Measurements from ENCODE around the gene PPM1F.

PPM1F gene

GRCh38 chr22:21933413-21933812 lies 19.2 kb downstream of the PPM1F start:
- in situ Hi-C loops (cut with MboI; ENCODE audit: low sequenced_read_pairs, unreplicated experiment): loop anchor here (10.0 kb wide), 1 partner anchor 59 kb away; no protein-coding TSS in a partner anchor
- TF ChIP-seq CTCF (IDR thresholded peaks at IDR 0.05; ENCODE audit: borderline replicate concordance, control extremely low read depth, extremely low read depth, insufficient read depth, missing control alignments): no peak
- no peak for DNase-seq (ENCODE audit: low spot score)

- in situ Hi-C loops (cut with MboI; ENCODE audit: low sequenced_read_pairs, unreplicated experiment): loop anchor here (10.0 kb wide), 1 partner anchor 58 kb away; no protein-coding TSS in a partner anchor
- no peak for TF ChIP-seq CTCF (IDR thresholded peaks at IDR 0.05; ENCODE audit: borderline replicate concordance, control extremely low read depth, extremely low read depth, insufficient read depth, missing control alignments)
- DNase-seq (ENCODE audit: low spot score): no peak
Observed at GRCh38 chr22:21932347-21932746, 20.3 kb downstream of the PPM1F start.

GRCh38 chr22:21931056-21931455 lies 21.6 kb downstream of the PPM1F start:
- in situ Hi-C loops (cut with MboI; ENCODE audit: low sequenced_read_pairs, unreplicated experiment): loop anchor here (10.0 kb wide), 1 partner anchor 56 kb away; no protein-coding TSS in a partner anchor
- TF ChIP-seq CTCF (IDR thresholded peaks at IDR 0.05; ENCODE audit: borderline replicate concordance, control extremely low read depth, extremely low read depth, insufficient read depth, missing control alignments): no peak
- no peak for DNase-seq (ENCODE audit: low spot score)

GRCh38 chr22:21929253-21929652 lies 23.4 kb downstream of the PPM1F start:
- no peak for TF ChIP-seq CTCF (IDR thresholded peaks at IDR 0.05; ENCODE audit: borderline replicate concordance, control extremely low read depth, extremely low read depth, insufficient read depth, missing control alignments)
- DNase-seq (ENCODE audit: low spot score): no peak
- in situ Hi-C loops (cut with MboI; ENCODE audit: low sequenced_read_pairs, unreplicated experiment): no loop called here

GRCh38 chr22:21928048-21928447 lies 24.6 kb downstream of the PPM1F start:
- in situ Hi-C loops (cut with MboI; ENCODE audit: low sequenced_read_pairs, unreplicated experiment): no loop called here
- no peak for DNase-seq (ENCODE audit: low spot score)
- TF ChIP-seq CTCF (IDR thresholded peaks at IDR 0.05; ENCODE audit: borderline replicate concordance, control extremely low read depth, extremely low read depth, insufficient read depth, missing control alignments): no peak

- DNase-seq (ENCODE audit: low spot score): no peak
- in situ Hi-C loops (cut with MboI; ENCODE audit: low sequenced_read_pairs, unreplicated experiment): no loop called here
- no peak for TF ChIP-seq CTCF (IDR thresholded peaks at IDR 0.05; ENCODE audit: borderline replicate concordance, control extremely low read depth, extremely low read depth, insufficient read depth, missing control alignments)
Observed at GRCh38 chr22:21927174-21927823, 25.3 kb downstream of the PPM1F start.
